Trophoblast cell (in vitro differentiated cells and primary cell): ENCODE measurements around the gene EPB41L3.

ENCODE experiments used
- DNase-seq, 2 donors: peaks; one replicate each; pipeline ENCODE4 v3.0.0-alpha.2; 2016
- H2AFZ ChIP-seq: 2 replicates; pipeline ENCODE4 v1.6.1; 2013; ENCODE audit warnings: low read length, moderate library complexity, mild to moderate bottlenecking; ENCODE audit not compliant: insufficient read depth, poor library complexity
- H2AK5ac ChIP-seq: 2 replicates; pipeline ENCODE4 v1.6.1; 2013; ENCODE audit warnings: mild to moderate bottlenecking, low read length
- H2BK120ac ChIP-seq: 2 replicates; pipeline ENCODE4 v1.6.1; 2013; ENCODE audit warnings: low read length, mild to moderate bottlenecking, moderate library complexity; ENCODE audit not compliant: insufficient read depth, poor library complexity
- H2BK12ac ChIP-seq: 2 replicates; pipeline ENCODE4 v1.6.1; 2013; ENCODE audit warnings: mild to moderate bottlenecking, low read length, moderate library complexity
- H2BK5ac ChIP-seq: 2 replicates; pipeline ENCODE4 v1.6.1; 2013; ENCODE audit warnings: low read length, low read depth, moderate library complexity, mild to moderate bottlenecking; ENCODE audit not compliant: poor library complexity
- H3K14ac ChIP-seq: 2 replicates; pipeline ENCODE4 v1.6.1; 2013; ENCODE audit warnings: mild to moderate bottlenecking, low read length
- H3K18ac ChIP-seq: 2 replicates; pipeline ENCODE4 v1.6.1; 2013; ENCODE audit warnings: mild to moderate bottlenecking, low read length
- H3K23ac ChIP-seq: 2 replicates; pipeline ENCODE4 v1.6.1; 2013; ENCODE audit warnings: low read length
- H3K27ac ChIP-seq: 2 replicates; pipeline ENCODE4 v1.5.1; 2013; ENCODE audit warnings: low read depth, mild to moderate bottlenecking, inconsistent platforms, low read length, moderate library complexity
- H3K27me3 ChIP-seq: 2 replicates; pipeline ENCODE4 v1.6.1; 2013; ENCODE audit warnings: inconsistent platforms, mild to moderate bottlenecking, low read length, moderate library complexity; ENCODE audit not compliant: insufficient read depth
- H3K36me3 ChIP-seq, 2 experiments: 1 replicate in 1 of 2; 2 replicates in 1 of 2; pipeline ENCODE4 v1.6.1; 2013; ENCODE audit warnings: low read length in 2 of 2, mild to moderate bottlenecking in 2 of 2, moderate library complexity in 1 of 2; ENCODE audit not compliant: insufficient read depth in 2 of 2, control insufficient read depth in 1 of 2
- H3K4ac ChIP-seq: 2 replicates; pipeline ENCODE4 v1.6.1; 2013; ENCODE audit warnings: low read depth, mild to moderate bottlenecking, low read length, moderate library complexity
- H3K4me1 ChIP-seq, 2 experiments: 1 replicate in 1 of 2; 2 replicates in 1 of 2; pipeline ENCODE4 v1.6.1; 2013; ENCODE audit warnings: low read length in 2 of 2, mild to moderate bottlenecking in 2 of 2, moderate library complexity in 1 of 2; ENCODE audit not compliant: insufficient read depth in 2 of 2, control insufficient read depth in 1 of 2
- H3K4me2 ChIP-seq: 2 replicates; pipeline ENCODE4 v1.6.1; 2013; ENCODE audit warnings: inconsistent platforms, mild to moderate bottlenecking, low read length, moderate library complexity
- H3K4me3 ChIP-seq: 2 replicates; pipeline ENCODE4 v1.5.1; 2013; ENCODE audit warnings: mild to moderate bottlenecking, low read depth, low read length, inconsistent platforms
- H3K79me1 ChIP-seq: one replicate; pipeline ENCODE4 v1.6.1; 2013; ENCODE audit warnings: low read length
- H3K79me2 ChIP-seq: 2 replicates; pipeline ENCODE4 v1.6.1; 2013; ENCODE audit warnings: low read length, mild to moderate bottlenecking; ENCODE audit not compliant: control insufficient read depth, insufficient read depth, poor library complexity
- H3K9ac ChIP-seq: 2 replicates; pipeline ENCODE4 v1.6.1; 2013; ENCODE audit warnings: mild to moderate bottlenecking, low read length
- H3K9me3 ChIP-seq: 2 replicates; pipeline ENCODE4 v1.6.1; 2013; ENCODE audit warnings: low read depth, mild to moderate bottlenecking, control low read depth, inconsistent platforms, low read length; ENCODE audit not compliant: insufficient read depth
- H4K12ac ChIP-seq: 2 replicates; pipeline ENCODE4 v1.6.1; 2013; ENCODE audit warnings: low read depth, mild to moderate bottlenecking, low read length, moderate library complexity
- H4K8ac ChIP-seq: 2 replicates; pipeline ENCODE4 v1.6.1; 2013; ENCODE audit warnings: low read depth, mild to moderate bottlenecking, low read length, moderate library complexity
- H4K91ac ChIP-seq: one replicate; pipeline ENCODE4 v1.6.1; 2013; ENCODE audit warnings: low read depth, mild to moderate bottlenecking, low read length, moderate library complexity
- WGBS: extraction: QIAGEN DNeasy Blood & Tissue Kit; methylation state at CpG from one replicate; pipeline ENCODE4 v1.1.7; 2013; ENCODE audit warnings: missing lambda C conversion rate; ENCODE audit not compliant: insufficient read length, insufficient coverage; ENCODE audit errors: extremely low coverage; 5-methylcytosine and 5-hydroxymethylcytosine counted together

EPB41L3 gene

GRCh38 chr18:5582849-5583681 is 39.3 kb upstream of the EPB41L3 start:
- Histone ChIP-seq H2AK5ac (no peak overlapping the region), H3K23ac (no peak overlapping the region), H4K12ac (no peak overlapping the region), H3K79me1 (peaks cover 2% of the 10 kb centered on the region), H2BK12ac (no peak overlapping the region), H3K4me3 (no peak overlapping the region), H3K79me2 (no peaks in the 10 kb centered on the region), H3K4ac (no peak overlapping the region), H2AFZ (no peak overlapping the region), H3K4me2 (no peak overlapping the region), H2BK5ac (no peak overlapping the region), H3K14ac (no peak overlapping the region), H3K27ac (peak overlapping the region; percentile 6), H3K36me3 (peaks cover 0 to 3% of the 10 kb centered on the region in 2 experiments), H3K9ac (no peak overlapping the region), H3K27me3 (no peaks in the 10 kb centered on the region), H3K18ac (no peak overlapping the region), H2BK120ac (no peak overlapping the region), H4K8ac (no peak overlapping the region), H4K91ac (no peak overlapping the region), H3K4me1 (peaks cover 8 to 12% of the 10 kb centered on the region in 2 experiments), H3K9me3 (no peaks in the 10 kb centered on the region)
- WGBS, result no CpG with 5 or more reads among the region's 10 CpGs
- DNase-seq, result peak; percentile 16 to 60

GRCh38 chr18:5582076-5582475 is 38.3 kb upstream of the EPB41L3 start:
- no peaks in the 10 kb centered on the region for H3K27me3 ChIP-seq
- no peak overlapping the region for H2BK120ac ChIP-seq
- no CpG with 5 or more reads among the region's 5 CpGs for WGBS
- peaks cover 2% of the 10 kb centered on the region for H3K79me1 ChIP-seq
- peaks cover 8 to 12% of the 10 kb centered on the region in 2 experiments for H3K4me1 ChIP-seq
- H2BK5ac ChIP-seq, result no peak overlapping the region
- no peak overlapping the region for H3K4me3 ChIP-seq
- H3K27ac ChIP-seq, result no peak overlapping the region
- H3K79me2 ChIP-seq, result no peaks in the 10 kb centered on the region
- H3K14ac ChIP-seq, result no peak overlapping the region
- no peaks in the 10 kb centered on the region for H3K9me3 ChIP-seq
- H2BK12ac ChIP-seq, result no peak overlapping the region
- H3K36me3 ChIP-seq, result peaks cover 0 to 3% of the 10 kb centered on the region in 2 experiments
- no peak overlapping the region for H3K9ac ChIP-seq
- no peak for DNase-seq
- H2AFZ ChIP-seq, result no peak overlapping the region
- H2AK5ac ChIP-seq, result no peak overlapping the region
- H3K4ac ChIP-seq, result no peak overlapping the region
- no peak overlapping the region for H3K23ac ChIP-seq
- no peak overlapping the region for H4K8ac ChIP-seq
- H3K4me2 ChIP-seq, result peak overlapping the region; percentile 50
- no peak overlapping the region for H4K12ac ChIP-seq
- H4K91ac ChIP-seq, result no peak overlapping the region
- no peak overlapping the region for H3K18ac ChIP-seq

GRCh38 chr18:5574843-5575242 is 31.0 kb upstream of the EPB41L3 start:
- Histone ChIP-seq H3K27ac (no peak overlapping the region), H3K4me1 (peaks cover 0 to 2% of the 10 kb centered on the region in 2 experiments), H2AFZ (no peak overlapping the region), H2BK5ac (no peak overlapping the region), H3K27me3 (no peaks in the 10 kb centered on the region), H3K4me2 (no peak overlapping the region), H3K4me3 (no peak overlapping the region), H3K14ac (no peak overlapping the region), H3K79me2 (peaks cover 2% of the 10 kb centered on the region), H3K4ac (peak overlapping the region; percentile 41), H3K9ac (no peak overlapping the region), H2BK12ac (no peak overlapping the region), H2BK120ac (no peak overlapping the region), H4K8ac (no peak overlapping the region), H4K91ac (no peak overlapping the region), H3K18ac (no peak overlapping the region), H4K12ac (no peak overlapping the region), H3K23ac (no peak overlapping the region), H3K79me1 (no peaks in the 10 kb centered on the region), H3K36me3 (no peaks in the 10 kb centered on the region), H3K9me3 (no peaks in the 10 kb centered on the region), H2AK5ac (no peak overlapping the region)
- WGBS, result no CpG with 5 or more reads among the region's 1 CpG
- DNase-seq, result peak in 1 of 2 donors; percentile 14

- Histone ChIP-seq H2BK5ac (no peak overlapping the region), H3K4me1 (peaks cover 0 to 4% of the 10 kb centered on the region in 2 experiments), H4K91ac (no peak overlapping the region)
Observed at GRCh38 chr18:5571666-5572065, 27.9 kb upstream of the EPB41L3 start.

More at GRCh38 chr18:5571666-5572065, 27.9 kb upstream of the EPB41L3 start:
- Histone ChIP-seq H3K18ac (no peak overlapping the region), H4K12ac (no peak overlapping the region), H3K9ac (no peak overlapping the region), H3K4ac (no peak overlapping the region), H2AK5ac (no peak overlapping the region), H3K36me3 (peaks cover 0 to 3% of the 10 kb centered on the region in 2 experiments), H3K79me2 (peaks cover 2% of the 10 kb centered on the region), H3K27me3 (no peaks in the 10 kb centered on the region), H3K4me2 (no peak overlapping the region), H3K27ac (no peak overlapping the region), H3K79me1 (no peaks in the 10 kb centered on the region), H3K4me3 (no peak overlapping the region), H2BK12ac (no peak overlapping the region), H2BK120ac (no peak overlapping the region), H3K14ac (no peak overlapping the region), H4K8ac (no peak overlapping the region), H3K23ac (no peak overlapping the region), H2AFZ (no peak overlapping the region), H3K9me3 (no peaks in the 10 kb centered on the region)
- no CpG with 5 or more reads among the region's 2 CpGs for WGBS
- DNase-seq, result no peak
